Upper lobe of left lung (tissue), 6 donors: ENCODE data around the gene FAM3B. TPM values are rescaled to one million over a fixed set of nuclear protein-coding genes. Genes with fewer than 3 reads are reported as not detected.
A peak's percentile ranks its signal among the peaks of the same experiment; 100 is the strongest.

Source experiments
- ATAC-seq, 2 donors: fragments of 200-7000 bp; cut with Tn5 transposase; one replicate each; pipeline ENCODE4 v1.9.1; 2022; ENCODE audit warnings: mild to moderate bottlenecking in 2 of 2, moderate library complexity in 2 of 2; ENCODE audit not compliant: low FRiP score in 2 of 2
- DNase-seq, 2 donors: peaks; one replicate each; pipeline ENCODE4 v3.0.0-alpha.2; 2019 to 2020
- H3K27ac ChIP-seq, 4 donors: fragments of 200-600 bp; sonication (generic); one replicate each; pipeline ENCODE4 v1.5.1; 2016 to 2019
- H3K27me3 ChIP-seq, 4 donors: fragments of 200-600 bp; sonication (generic); one replicate each; pipeline ENCODE4 v1.5.1; 2017 to 2019
- H3K36me3 ChIP-seq, 4 donors: fragments of 200-600 bp; sonication (generic); one replicate each; pipeline ENCODE4 v1.5.1; 2016 to 2019
- H3K4me1 ChIP-seq, 4 donors: fragments of 200-600 bp; sonication (generic); one replicate each; pipeline ENCODE4 v1.5.1; 2018 to 2019
- H3K4me3 ChIP-seq, 4 donors: fragments of 200-600 bp; sonication (generic); one replicate each; pipeline ENCODE4 v1.5.1; 2017 to 2019; ENCODE audit warnings: mild to moderate bottlenecking in 2 of 4, moderate library complexity in 1 of 4
- H3K9me3 ChIP-seq, 4 donors: fragments of 200-600 bp; sonication (generic); one replicate each; pipeline ENCODE4 v1.5.1; 2018 to 2019
- EP300 ChIP-seq, 4 donors: sonication (generic); formaldehyde crosslinking; IDR thresholded peaks; one replicate each; pipeline ENCODE4 v1.5.1; 2017; ENCODE audit warnings: antibody characterized with exemption in 4 of 4, control low read depth in 2 of 4
- POLR2A ChIP-seq, 4 donors: fragments of 450-650 bp; IDR thresholded peaks; one replicate each; pipeline ENCODE4 v1.5.1; 2016 to 2017; ENCODE audit warnings: antibody characterized with exemption in 4 of 4, mild to moderate bottlenecking in 2 of 4
- POLR2AphosphoS5 ChIP-seq, 2 donors: sonication (generic); formaldehyde crosslinking; IDR thresholded peaks; one replicate each; pipeline ENCODE4 v1.5.1; 2017; ENCODE audit warnings: antibody characterized with exemption in 2 of 2
- WGBS, 2 donors: methylation state at CpG; one replicate each; pipeline ENCODE4 v1.1.5; 2017 to 2018; 5-methylcytosine and 5-hydroxymethylcytosine counted together
- total RNA-seq, 6 donors: library from RNA; depleted of rRNA in 4 of 6; stranded (reverse); fragments of >200 nt in 4 of 6; gene quantifications; one replicate each; pipeline versions ENCODE4 v1.1.0 to v1.2.1, GENCODE V29; 2016 to 2021
- TF ChIP-seq, protein P1 (sequence below), 6 experiments: fragments of 450-650 bp in 4 of 6; fragments of 200-600 bp in 2 of 6; sonication (generic) in 2 of 6; IDR thresholded peaks; one replicate each; pipeline ENCODE4 v1.5.1; 2016 to 2019; ENCODE audit warnings: antibody characterized with exemption in 6 of 6
- donor health status: DM: no; HTN: no; CAD: no; lungs with moderate emphysema.
- donor health status: DM: no; HTN: yes; CAD: no; lungs with severe emphysema.

Gene FAM3B
- total RNA-seq, 6 donors from 2014 or later = 2.9 to 13.2 (median 4.7) TPM

DNA sequence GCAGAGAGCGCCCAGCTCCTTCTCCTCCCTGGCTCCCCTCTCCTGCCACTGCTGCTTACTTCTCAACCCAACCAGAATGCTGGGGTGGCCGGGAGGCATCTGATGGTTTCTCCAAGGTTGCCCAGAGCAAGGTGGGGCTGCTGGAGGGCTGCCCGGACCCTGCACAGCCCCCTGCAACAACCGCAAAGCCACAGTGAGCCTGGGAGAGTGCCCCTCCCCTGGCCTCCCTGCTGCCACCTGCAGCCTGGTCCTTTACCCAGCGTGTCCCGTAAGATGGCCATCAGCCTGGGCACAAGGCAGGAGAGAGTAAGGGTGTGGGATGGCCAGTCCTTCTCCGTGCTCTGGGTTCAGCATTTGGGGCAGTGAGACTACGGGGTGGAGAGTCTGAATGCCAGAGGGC is 62.2 kb downstream of the FAM3B start:
- ATAC-seq (no peak), DNase-seq (no peak)
- no peak overlapping the region for H3K27ac ChIP-seq
- WGBS, 2 donors = 93% methylated on average over 5 to 7 of the region's 8 CpGs
- H3K4me1 ChIP-seq = no peaks in the 10 kb centered on the region
- no peak overlapping the region for H3K4me3 ChIP-seq
- TF ChIP-seq, protein P1, sequence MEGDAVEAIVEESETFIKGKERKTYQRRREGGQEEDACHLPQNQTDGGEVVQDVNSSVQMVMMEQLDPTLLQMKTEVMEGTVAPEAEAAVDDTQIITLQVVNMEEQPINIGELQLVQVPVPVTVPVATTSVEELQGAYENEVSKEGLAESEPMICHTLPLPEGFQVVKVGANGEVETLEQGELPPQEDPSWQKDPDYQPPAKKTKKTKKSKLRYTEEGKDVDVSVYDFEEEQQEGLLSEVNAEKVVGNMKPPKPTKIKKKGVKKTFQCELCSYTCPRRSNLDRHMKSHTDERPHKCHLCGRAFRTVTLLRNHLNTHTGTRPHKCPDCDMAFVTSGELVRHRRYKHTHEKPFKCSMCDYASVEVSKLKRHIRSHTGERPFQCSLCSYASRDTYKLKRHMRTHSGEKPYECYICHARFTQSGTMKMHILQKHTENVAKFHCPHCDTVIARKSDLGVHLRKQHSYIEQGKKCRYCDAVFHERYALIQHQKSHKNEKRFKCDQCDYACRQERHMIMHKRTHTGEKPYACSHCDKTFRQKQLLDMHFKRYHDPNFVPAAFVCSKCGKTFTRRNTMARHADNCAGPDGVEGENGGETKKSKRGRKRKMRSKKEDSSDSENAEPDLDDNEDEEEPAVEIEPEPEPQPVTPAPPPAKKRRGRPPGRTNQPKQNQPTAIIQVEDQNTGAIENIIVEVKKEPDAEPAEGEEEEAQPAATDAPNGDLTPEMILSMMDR (IDR thresholded peaks at IDR 0.05) = no peak
- H3K9me3 ChIP-seq = no peaks in the 10 kb centered on the region
- H3K27me3 ChIP-seq = no peaks in the 10 kb centered on the region
- H3K36me3 ChIP-seq = peaks cover 0 to 54% (median 28%) of the 10 kb centered on the region in 4 donors

DNA sequence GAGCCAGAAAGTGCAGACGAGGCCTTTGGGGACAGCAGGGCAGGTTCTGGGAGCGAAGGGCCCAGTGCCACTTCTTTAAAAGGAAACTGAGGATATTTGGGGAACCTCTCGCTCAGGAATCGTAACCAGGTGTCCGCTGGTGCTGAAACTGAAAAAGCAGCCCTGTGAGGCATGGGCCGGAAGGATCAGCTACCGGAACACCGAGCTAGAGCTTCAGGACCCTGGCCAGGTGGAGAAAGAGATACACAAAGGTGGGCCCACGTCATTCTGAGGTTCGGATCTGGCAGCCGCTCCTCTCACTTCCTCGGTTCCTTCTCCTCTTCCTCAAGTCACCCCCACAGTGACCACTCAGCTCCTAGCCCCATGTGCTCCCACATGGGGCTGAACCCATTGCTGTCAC is 63.3 kb downstream of the FAM3B start:
- TF ChIP-seq POLR2AphosphoS5 (IDR thresholded peaks at IDR 0.05) = no peak
- TF ChIP-seq POLR2A (IDR thresholded peaks at IDR 0.05) = no peak
- TF ChIP-seq EP300 (IDR thresholded peaks at IDR 0.05) = no peak
- TF ChIP-seq, protein P1 (IDR thresholded peaks at IDR 0.05) = no peak
- no peak for ATAC-seq
- no peaks in the 10 kb centered on the region for H3K27me3 ChIP-seq
- H3K4me3 ChIP-seq = no peak overlapping the region
- no peaks in the 10 kb centered on the region for H3K4me1 ChIP-seq
- H3K27ac ChIP-seq = no peak overlapping the region
- peaks cover 0 to 54% (median 28%) of the 10 kb centered on the region in 4 donors for H3K36me3 ChIP-seq
- H3K9me3 ChIP-seq = no peaks in the 10 kb centered on the region
- no peak for DNase-seq
- WGBS, 2 donors = 87 to 93% methylated on average over 12 of the region's 12 CpGs

DNA sequence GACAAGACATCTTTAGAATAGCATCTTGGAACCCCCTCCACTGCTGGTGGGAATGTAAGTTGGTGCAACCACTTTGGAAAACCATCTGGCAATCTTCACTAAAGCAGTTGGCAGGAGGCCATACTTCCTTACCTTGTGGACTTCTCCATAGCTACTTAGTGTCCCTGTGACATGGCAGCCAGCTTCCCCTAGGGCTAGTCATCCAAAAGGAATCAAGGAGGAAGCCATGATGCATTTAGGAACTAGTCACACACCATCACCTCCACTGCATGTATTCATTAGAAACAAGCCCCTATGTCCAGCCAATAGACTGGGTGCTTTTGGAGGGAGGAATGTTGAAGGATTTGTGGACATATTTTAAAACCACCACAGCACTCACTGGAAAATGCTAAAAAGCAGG is 65.1 kb downstream of the FAM3B start:
- no peaks in the 10 kb centered on the region for H3K4me1 ChIP-seq
- H3K9me3 ChIP-seq = no peaks in the 10 kb centered on the region
- ATAC-seq (no peak), DNase-seq (no peak)
- TF ChIP-seq POLR2AphosphoS5 (IDR thresholded peaks at IDR 0.05) (no peak), POLR2A (IDR thresholded peaks at IDR 0.05) (no peak), EP300 (IDR thresholded peaks at IDR 0.05) (no peak)
- TF ChIP-seq, protein P1 (IDR thresholded peaks at IDR 0.05) = no peak
- H3K27ac ChIP-seq = no peak overlapping the region
- no peak overlapping the region for H3K4me3 ChIP-seq
- H3K27me3 ChIP-seq = no peaks in the 10 kb centered on the region
- peaks cover 0 to 50% (median 30%) of the 10 kb centered on the region in 4 donors for H3K36me3 ChIP-seq

DNA sequence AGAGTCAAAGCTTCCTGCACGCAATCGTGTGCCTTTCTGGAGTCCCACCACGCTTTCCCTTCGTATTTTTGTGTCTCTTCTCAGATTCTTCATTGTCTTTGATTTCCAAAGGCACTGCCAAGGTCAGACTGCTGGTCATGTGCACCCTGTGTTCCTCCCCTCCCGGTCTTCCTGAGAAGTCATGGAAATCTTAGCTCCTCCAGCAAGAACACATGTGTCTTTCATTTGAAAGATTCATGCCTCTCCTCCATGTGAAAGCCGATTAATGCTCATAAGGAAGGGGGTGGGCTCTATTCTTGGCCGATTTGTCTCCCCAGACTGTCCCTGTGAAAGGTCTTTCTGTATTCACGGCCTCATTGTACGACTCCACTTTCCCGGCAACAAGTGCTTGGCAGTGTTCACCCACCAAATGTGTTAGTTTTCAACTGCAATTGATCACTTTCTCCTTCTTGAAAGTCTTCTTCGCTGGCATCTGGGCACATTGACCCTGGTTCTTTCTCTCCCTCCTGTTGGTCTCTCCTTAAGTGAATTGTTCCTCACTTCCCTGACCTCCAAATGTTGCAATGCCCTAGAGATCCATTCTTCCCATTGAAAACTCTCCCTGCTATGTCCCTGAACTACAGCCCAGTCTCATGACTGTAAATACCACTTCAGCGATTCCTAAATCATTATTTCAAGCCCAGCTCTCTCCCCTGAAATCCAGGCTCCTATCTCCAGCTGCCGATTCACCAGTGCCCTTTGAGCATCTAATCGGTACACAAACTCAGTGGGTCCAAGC is 70.6 kb downstream of the FAM3B start:
- 91 to 93% methylated on average over 14 of the region's 14 CpGs for WGBS, 2 donors
- Histone ChIP-seq H3K27ac (no peak overlapping the region), H3K4me3 (no peak overlapping the region), H3K36me3 (peaks cover 0 to 22% (median 7%) of the 10 kb centered on the region in 4 donors), H3K4me1 (no peaks in the 10 kb centered on the region), H3K9me3 (no peaks in the 10 kb centered on the region), H3K27me3 (no peaks in the 10 kb centered on the region)
- ATAC-seq = peak in 1 of 2 donors; percentile 38
- DNase-seq = no peak
- TF ChIP-seq, protein P1 (IDR thresholded peaks at IDR 0.05) = no peak
- TF ChIP-seq EP300 (IDR thresholded peaks at IDR 0.05) (no peak), POLR2AphosphoS5 (IDR thresholded peaks at IDR 0.05) (no peak), POLR2A (IDR thresholded peaks at IDR 0.05) (no peak)

DNA sequence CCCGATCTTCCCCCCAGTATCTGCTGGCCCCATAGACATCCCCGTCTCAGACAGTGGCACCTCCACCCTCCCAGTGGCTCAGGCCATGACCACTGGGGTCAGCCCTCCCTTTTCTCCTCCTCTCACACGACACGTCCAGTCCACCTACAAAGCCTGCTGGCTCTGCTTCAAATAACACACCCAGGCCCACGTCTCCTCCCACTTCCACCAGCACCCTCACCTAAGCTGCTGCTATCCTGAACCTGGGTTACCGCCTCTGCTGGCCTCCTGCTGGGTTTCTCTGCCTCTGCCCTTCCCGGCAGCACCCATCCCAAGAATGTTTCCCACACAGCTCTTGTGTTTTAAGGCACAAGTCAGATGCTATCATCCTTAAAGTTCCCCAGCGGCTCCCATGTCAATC is 71.2 kb downstream of the FAM3B start:
- peak in 1 of 2 donors; percentile 14 for ATAC-seq

More for the DNA sequence above, 71.2 kb downstream of the FAM3B start:
- Histone ChIP-seq H3K9me3 (no peaks in the 10 kb centered on the region), H3K27me3 (no peaks in the 10 kb centered on the region), H3K4me3 (no peak overlapping the region), H3K4me1 (no peaks in the 10 kb centered on the region), H3K36me3 (peaks cover 0 to 18% (median 6%) of the 10 kb centered on the region in 4 donors), H3K27ac (no peak overlapping the region)
- no peak for DNase-seq
- WGBS, 2 donors = 86 to 93% methylated on average over 8 of the region's 8 CpGs
- TF ChIP-seq, protein P1 (IDR thresholded peaks at IDR 0.05) = no peak
- TF ChIP-seq EP300 (IDR thresholded peaks at IDR 0.05) = no peak
- TF ChIP-seq POLR2A (IDR thresholded peaks at IDR 0.05) = no peak
- TF ChIP-seq POLR2AphosphoS5 (IDR thresholded peaks at IDR 0.05) = no peak
